Fibroblast of lung (primary cell): Measurements from ENCODE around the gene NDUFAF4.
"Not testable (repeated sequence)": the region's sequence is repeated elsewhere in the genome, so short reads cannot be mapped to it uniquely, and the experiment has no call there.

Experiments
- EZH2 ChIP-seq: IDR thresholded peaks from 2 replicates; pipeline ENCODE4 v1.5.1; 2012; ENCODE audit warnings: low read length, control low read depth, mild to moderate bottlenecking; ENCODE audit errors: missing control alignments
- TF ChIP-seq, protein P1 (sequence below), 2 donors: IDR thresholded peaks in 1 of 2; conservative IDR thresholded peaks in 1 of 2; 1 replicate in 1 of 2; 2 replicates in 1 of 2; pipeline ENCODE4 v1.5.1; 2011 to 2012; ENCODE audit warnings: low read length in 2 of 2, control low read depth in 1 of 2, inconsistent platforms in 1 of 2, low read depth in 1 of 2, mild to moderate bottlenecking in 1 of 2

DNA sequence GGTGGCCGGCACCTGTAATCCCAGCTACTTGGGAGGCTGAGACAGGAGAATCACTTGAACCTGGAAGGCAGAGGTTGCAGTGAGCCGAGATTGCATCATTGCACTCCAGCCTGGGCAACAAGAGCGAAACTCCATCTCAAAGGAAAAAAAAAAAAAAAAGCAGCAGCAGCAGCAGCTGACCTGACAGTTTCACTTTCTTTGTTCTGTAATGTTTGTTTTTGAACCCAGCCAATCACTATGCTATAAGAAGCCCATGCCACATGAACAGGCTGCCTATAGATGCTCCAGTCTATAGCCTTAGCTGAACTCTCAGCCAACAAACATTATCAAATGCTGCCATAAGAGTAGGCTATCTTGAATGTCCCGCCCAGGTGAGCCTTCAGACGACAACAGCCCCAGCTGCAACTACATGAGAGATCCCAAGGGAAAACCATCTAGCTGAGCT lies 12.5 kb downstream of the NDUFAF4 start:
- TF ChIP-seq, protein P1, sequence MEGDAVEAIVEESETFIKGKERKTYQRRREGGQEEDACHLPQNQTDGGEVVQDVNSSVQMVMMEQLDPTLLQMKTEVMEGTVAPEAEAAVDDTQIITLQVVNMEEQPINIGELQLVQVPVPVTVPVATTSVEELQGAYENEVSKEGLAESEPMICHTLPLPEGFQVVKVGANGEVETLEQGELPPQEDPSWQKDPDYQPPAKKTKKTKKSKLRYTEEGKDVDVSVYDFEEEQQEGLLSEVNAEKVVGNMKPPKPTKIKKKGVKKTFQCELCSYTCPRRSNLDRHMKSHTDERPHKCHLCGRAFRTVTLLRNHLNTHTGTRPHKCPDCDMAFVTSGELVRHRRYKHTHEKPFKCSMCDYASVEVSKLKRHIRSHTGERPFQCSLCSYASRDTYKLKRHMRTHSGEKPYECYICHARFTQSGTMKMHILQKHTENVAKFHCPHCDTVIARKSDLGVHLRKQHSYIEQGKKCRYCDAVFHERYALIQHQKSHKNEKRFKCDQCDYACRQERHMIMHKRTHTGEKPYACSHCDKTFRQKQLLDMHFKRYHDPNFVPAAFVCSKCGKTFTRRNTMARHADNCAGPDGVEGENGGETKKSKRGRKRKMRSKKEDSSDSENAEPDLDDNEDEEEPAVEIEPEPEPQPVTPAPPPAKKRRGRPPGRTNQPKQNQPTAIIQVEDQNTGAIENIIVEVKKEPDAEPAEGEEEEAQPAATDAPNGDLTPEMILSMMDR (conservative IDR thresholded peaks at IDR 0.05 in 1 of 2, IDR thresholded peaks at IDR 0.05 in 1 of 2; ENCODE audit: low read depth in 1 of 2, low read length in 2 of 2), result not testable (repeated sequence)
- TF ChIP-seq EZH2, result not testable (repeated sequence)
